Middle frontal gyrus (tissue), 1 donor: ENCODE data around the gene CHST15.

ENCODE experiments used
- DNase-seq: peaks from one replicate; pipeline ENCODE4 v3.0.0-alpha.2; 2015; ENCODE audit warnings: low spot score; ENCODE audit errors: extremely low spot score

The CHST15 gene

GRCh38 chr10:124066781-124067714 is 26.4 kb downstream of the CHST15 start:
- no peak for DNase-seq

- no peak for DNase-seq
Measured at GRCh38 chr10:124066126-124066700, 27.2 kb downstream of the CHST15 start.

DNA sequence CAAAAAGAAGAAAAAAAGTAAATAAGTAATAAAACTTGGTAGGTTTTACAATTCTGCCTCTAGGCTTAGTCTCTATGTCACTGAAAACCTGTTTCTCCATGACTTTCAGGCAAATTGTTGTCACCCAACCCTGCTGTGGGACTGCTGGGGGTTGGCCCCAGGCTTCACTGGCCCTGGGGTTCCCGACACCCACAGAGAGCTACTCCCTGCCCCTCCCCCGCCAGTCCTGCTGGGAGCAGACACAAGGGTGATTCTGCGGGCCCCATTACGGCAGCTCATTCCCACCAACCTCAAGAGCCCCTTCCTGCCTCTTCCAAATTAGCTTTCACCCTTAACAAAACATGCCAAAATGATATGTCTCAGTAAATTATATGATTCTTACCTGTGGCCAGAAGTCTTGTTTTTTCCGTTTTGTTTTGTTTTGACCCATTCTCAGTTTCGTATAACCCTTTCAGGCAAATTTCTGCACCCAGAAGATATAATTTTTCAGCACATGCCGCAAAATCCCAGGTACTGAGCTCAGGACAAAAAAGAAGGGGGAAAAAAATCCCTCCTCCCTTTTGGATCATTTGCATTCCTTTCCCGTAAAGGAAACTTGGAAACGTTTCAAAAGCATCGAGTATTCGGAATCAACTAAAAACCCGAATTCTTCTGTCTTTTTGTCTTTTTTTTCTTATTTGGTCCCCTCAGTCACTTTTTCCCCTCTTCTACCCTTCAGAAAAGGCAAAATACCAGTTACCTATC is 27.8 kb downstream of the CHST15 start:
- no peak for DNase-seq

DNA sequence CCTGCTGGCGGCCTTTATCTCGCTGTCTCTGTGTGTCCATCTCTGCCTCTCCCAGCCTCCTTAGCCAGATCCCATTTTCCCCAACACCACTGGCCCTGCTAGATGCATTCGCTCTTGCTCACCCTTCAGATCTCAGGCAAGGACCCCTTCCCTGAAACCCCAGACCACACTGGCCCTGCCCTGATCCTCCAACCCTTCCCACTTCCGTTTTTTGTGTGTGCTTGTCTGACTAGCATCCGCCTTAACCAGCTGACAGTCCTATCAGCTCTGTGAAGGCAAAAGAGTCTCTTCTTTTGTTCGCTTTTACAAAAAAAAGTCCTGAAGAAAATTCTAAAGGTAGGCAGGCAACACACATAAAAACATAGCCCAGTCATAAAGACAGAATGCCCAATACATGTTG is 28.7 kb downstream of the CHST15 start:
- DNase-seq, result no peak

DNA sequence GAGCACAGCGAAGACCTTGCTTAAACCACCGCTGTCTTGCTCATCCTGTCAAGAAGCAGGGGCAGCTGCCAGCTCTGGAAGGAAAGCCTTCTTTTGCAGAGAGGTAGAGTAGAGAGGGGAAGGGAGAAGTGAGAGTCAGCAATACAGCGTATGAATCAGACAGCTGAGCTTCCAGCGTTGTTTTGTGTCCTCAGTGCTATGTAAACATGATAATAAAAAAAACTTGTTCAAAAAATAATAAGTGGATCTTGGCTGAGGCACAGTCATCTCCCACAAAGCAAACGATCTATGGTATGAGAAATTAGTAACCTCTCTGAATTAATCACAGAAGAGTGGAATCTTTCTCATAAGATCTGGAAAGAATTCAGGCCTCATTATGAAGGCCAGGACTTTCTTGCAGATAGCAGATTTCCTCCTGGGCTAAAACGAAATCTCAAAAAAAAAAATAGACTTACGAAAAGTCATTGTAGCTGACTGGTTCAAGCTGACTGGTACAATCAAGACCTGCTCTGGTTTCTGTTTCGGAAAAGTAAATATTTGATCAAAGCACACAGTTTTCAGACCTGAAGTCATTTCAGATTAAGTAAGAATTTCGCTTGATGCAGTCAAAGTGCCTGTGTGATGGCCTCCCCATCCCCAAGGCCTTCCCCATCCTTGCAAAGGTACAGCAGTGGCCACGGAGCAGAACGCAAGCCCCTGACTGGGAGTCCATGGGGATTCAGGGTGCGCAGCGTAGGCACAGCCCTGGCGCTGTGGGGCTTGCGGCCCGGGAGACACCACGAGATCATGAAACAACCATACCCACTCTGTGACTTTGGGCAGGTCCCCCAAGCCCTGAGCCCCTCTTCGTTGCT is 29.4 kb downstream of the CHST15 start:
- no peak for DNase-seq

DNA sequence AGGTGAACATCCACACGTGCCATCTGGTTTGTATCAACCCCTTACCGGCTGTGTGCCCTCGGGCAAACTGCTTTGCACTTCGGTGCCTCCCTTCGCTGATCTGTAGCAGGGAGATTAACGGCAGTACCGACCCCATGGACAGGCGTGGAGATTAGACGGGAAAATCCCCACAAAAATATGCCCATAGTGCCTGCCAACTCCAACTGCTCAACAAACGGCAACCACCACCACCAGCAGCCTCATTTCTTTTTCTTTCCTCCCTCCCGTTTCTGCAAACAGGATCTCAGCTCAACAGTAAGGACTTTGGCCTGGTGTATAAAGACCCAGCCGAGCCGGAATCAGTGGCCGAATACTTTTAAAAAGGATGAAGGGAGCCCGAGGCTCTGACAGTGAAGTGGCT is 31.0 kb downstream of the CHST15 start:
- no peak for DNase-seq

- no peak for DNase-seq
Measured at GRCh38 chr10:124061030-124061429, 32.4 kb downstream of the CHST15 start.

DNA sequence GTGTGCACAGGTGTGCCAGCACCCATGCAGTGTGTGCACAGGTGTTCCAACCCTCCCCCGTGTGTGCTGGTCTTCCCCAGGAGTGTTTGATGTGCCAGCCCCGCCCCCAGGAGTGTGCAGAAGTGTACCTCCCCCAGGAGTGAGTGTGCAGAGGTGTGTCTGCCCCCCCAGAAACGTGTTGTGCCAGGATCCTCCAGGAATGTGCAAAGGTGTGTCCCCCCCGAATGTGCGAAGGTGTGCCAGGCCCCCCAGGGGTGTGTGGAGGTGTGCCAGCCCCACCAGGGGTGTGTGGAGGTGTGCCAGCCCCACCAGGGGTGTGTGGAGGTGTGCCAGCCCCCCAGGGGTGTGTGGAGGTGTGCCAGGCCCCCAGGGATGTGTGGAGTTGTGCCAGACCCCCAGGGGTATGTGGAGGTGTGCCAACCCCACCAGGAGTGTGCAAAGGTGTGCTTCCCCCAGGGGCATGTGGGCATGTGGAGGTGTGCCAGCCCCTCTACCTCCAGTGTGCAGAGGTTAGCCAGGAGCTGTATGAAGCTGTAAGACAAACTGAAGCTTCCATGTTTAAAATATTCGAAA is 33.2 kb downstream of the CHST15 start:
- DNase-seq, result no peak

DNA sequence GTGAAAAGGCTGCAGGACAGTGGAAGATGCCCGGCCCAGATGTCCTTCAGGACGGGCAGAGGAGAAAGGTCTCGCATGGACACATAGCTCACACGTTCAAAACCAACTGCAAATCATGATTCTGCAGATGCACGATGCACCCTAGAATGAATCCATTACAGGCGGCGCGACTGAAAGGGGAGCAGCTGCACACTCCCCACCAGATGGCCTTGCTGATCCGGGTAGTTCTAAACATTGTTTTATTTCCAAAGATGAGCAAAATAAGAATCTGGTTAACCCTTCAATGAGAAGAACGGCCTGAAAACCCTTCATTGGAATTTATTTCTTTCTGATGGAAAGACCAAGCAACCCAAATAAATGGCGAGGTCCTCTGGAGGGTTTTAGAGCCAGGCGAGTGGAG is 33.8 kb downstream of the CHST15 start:
- no peak for DNase-seq

GRCh38 chr10:124058346-124059003 is 34.9 kb downstream of the CHST15 start:
- DNase-seq, result no peak

- no peak for DNase-seq
Measured at GRCh38 chr10:124057601-124058000, 35.8 kb downstream of the CHST15 start.

GRCh38 chr10:124056337-124056980 is 36.9 kb downstream of the CHST15 start:
- no peak for DNase-seq

DNA sequence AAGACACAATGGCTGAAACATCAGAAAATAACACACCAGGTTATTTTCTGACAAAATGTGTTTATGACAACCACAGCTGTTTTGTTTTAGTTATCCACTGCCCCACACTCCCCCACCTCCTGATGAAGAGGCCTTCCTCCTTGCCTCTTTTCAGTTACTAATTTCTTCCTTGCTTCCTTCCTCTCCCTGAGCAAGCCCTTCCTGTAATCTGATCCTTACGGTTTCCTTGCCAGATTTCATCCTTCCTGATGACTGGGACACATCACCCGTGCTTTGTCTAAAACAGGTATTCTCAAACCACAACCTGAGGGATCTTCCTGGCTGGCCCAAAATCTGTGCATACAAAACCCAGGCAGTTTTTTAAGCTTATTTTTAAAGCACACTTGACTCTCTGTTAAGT is 39.4 kb downstream of the CHST15 start:
- no peak for DNase-seq

- no peak for DNase-seq
Measured at GRCh38 chr10:124052561-124052960, 40.8 kb downstream of the CHST15 start.

DNA sequence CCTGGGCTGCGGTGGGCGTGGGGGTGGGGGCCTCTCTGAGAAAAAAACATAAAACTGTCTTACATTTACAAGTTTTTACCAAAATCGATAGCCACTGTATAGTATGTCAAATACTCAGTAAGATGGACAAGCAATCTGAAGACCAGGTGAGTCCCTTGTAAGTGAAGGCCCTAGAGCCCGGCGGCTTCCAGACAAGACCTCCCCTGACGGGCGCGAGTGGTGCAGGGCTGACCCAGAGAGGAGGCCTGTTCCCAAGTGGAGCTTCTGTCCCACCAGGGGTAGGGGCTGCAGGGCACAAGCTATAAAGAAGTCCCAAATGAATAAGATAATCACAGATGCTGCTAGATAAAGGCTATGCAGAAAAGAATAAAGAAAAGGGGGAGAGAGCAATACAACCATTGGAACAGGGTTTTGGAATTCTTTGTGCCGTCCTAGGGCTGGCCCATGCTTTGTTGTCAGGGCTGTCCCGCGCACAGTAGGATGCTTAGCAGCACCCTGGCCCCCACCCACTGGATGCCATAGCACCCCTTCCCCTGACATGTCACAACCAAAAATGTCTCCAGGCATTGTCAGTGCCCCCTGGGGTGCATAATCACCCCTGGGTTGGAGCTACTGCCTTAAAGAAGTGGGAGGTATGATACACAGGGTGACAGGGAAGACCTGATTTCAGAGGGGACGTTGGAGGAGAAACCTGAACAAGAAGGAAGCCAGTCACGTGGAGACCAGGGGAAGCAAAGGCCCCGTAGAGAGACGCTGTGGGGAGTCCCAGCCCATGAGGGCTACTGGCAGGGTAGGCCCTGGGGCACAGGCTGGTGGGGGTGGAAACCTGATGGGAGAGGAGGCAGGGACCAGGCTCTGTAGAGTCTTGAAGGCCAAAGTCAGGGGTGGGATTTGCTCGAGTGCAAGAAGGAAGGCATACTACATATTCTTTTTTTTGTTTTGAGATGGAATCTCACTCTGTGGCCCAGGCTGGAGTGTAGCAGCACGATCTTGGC is 43.1 kb downstream of the CHST15 start:
- no peak for DNase-seq

GRCh38 chr10:124049484-124049883 is 43.9 kb downstream of the CHST15 start:
- DNase-seq, result no peak

DNA sequence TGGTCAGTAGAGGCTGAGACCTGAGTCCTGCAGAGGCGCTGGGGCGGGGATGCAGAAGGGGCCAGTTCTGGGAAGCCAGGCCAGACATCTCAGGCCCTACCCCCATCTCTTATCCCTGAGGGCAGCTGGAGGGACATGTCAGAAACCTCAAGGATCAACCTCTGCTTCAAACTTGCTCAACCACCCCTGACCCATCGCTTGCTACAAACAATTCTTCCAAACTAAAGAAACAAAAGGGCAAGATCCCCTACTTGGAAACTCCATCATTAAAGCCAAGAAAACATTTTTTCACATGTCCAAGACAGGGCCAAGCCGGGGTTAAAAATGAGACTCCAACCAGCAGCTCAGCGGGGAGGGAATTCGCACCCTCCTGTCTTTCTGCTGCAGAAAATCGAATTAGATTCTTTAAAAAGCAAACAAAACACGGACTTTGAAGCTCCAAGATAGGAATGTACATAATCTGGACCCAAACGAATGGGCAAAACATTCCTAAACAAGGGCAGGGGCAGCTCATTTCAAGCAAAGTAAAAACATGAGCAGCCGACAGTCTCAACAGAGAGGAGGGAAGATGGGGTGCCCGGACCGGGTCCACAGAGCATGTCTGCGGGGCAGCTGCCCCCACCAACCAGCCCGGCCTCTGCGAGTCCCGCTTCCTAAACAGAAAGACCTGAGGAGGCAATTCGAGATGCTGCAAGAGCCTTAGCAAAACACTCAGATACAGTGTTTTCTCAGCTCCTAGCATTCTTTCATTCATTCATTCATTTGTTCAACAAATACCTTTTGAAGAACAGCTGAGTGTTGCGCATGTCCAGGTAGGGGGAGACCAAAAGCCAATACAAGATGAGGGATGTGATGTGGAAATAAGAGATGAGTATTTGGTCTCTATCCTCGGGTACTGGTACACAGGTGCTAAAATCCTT is 44.8 kb downstream of the CHST15 start:
- no peak for DNase-seq
